Astrocyte (in vitro differentiated cells and primary cell): Measurements from ENCODE around the gene HMMR.

ENCODE experiments used
- CTCF ChIP-seq: IDR thresholded peaks from 2 replicates; pipeline ENCODE4 v1.5.1; 2011; ENCODE audit warnings: low read depth, mild to moderate bottlenecking, inconsistent platforms, low read length, moderate library complexity; ENCODE audit not compliant: insufficient read depth
- EZH2 ChIP-seq: IDR thresholded peaks from 2 replicates; pipeline ENCODE4 v1.6.1; 2012; ENCODE audit warnings: mild to moderate bottlenecking, low read length, inconsistent platforms; ENCODE audit not compliant: insufficient read depth

GRCh38 chr5:163535290-163535689 is 74.9 kb downstream of the HMMR start:
- TF ChIP-seq CTCF (no peak), EZH2 (no peak)
